Activated naive CD4-positive, alpha-beta T cell treated with anti-CD3 and anti-CD28 coated beads, Interleukin-2, amount 50 U/mL, for 16 hours (primary cell): ENCODE data around the gene JAKMIP1.

Experiments
- DNase-seq: peaks from one replicate; pipeline ENCODE4 v3.0.0-alpha.2; 2020

JAKMIP1 gene

GRCh38 chr4:5980436-5981155 is 219.8 kb downstream of the JAKMIP1 start:
- no peak for DNase-seq

GRCh38 chr4:5979981-5980380 is 220.4 kb downstream of the JAKMIP1 start:
- no peak for DNase-seq

- DNase-seq, result no peak
Measured at GRCh38 chr4:5976921-5977320, 223.4 kb downstream of the JAKMIP1 start.

GRCh38 chr4:5976431-5976830 is 223.9 kb downstream of the JAKMIP1 start:
- DNase-seq, result no peak
